HG03432 (cell line): Measurements from ENCODE around the gene INPP5K.
"Not testable (repeated sequence)": the region's sequence is repeated elsewhere in the genome, so short reads cannot be mapped to it uniquely, and the experiment has no call there.

Experiments used
- ATAC-seq: cut with Tn5 transposase; IDR thresholded peaks from one replicate; pipeline ENCODE4 v1.9.1; 2021; ENCODE audit warnings: mild to moderate bottlenecking, moderate library complexity; ENCODE audit not compliant: unreplicated experiment

Gene INPP5K

GRCh38 chr17:1469231-1469852, 47.1 kb downstream of the INPP5K start:
- no peak for ATAC-seq

GRCh38 chr17:1467898-1468492, 48.4 kb downstream of the INPP5K start:
- no peak for ATAC-seq

GRCh38 chr17:1467258-1467657, 49.2 kb downstream of the INPP5K start:
- no peak for ATAC-seq

GRCh38 chr17:1464186-1464585, 52.2 kb downstream of the INPP5K start:
- no peak for ATAC-seq

GRCh38 chr17:1462164-1463112, 54.0 kb downstream of the INPP5K start:
- ATAC-seq, result no peak

GRCh38 chr17:1461198-1461944, 55.0 kb downstream of the INPP5K start:
- ATAC-seq, result no peak

GRCh38 chr17:1460233-1460632, 56.2 kb downstream of the INPP5K start:
- no peak for ATAC-seq

GRCh38 chr17:1455797-1456599, 60.4 kb downstream of the INPP5K start, which contains the start of gene CRK:
CRK (minus strand) TSS chr17:1456232; CDS start chr17:1456117, 115 bp downstream.
- ATAC-seq, result peak; percentile 86

- peak; percentile 39 for ATAC-seq
These were observed 61.1 kb downstream of the INPP5K start for GRCh38 chr17:1455291-1455796.

GRCh38 chr17:1454541-1454940, 61.9 kb downstream of the INPP5K start:
- no peak for ATAC-seq

GRCh38 chr17:1453694-1454093, 62.7 kb downstream of the INPP5K start:
- ATAC-seq, result not testable (repeated sequence)

GRCh38 chr17:1452836-1453235, 63.6 kb downstream of the INPP5K start:
- no peak for ATAC-seq

- ATAC-seq, result not testable (repeated sequence)
These were observed 66.2 kb downstream of the INPP5K start for GRCh38 chr17:1450261-1450660.

- ATAC-seq, result no peak
These were observed 66.9 kb downstream of the INPP5K start for GRCh38 chr17:1449412-1449967.

- ATAC-seq, result no peak
These were observed 69.4 kb downstream of the INPP5K start for GRCh38 chr17:1447052-1447451.

- no peak for ATAC-seq
These were observed 70.2 kb downstream of the INPP5K start for GRCh38 chr17:1446201-1446600.

GRCh38 chr17:1445695-1446094, 70.7 kb downstream of the INPP5K start:
- ATAC-seq, result not testable (repeated sequence)
